ENCODE measurements around the gene MACROD2.

The MACROD2 gene

GRCh38 chr20:16013631-16014030 lies 2018.3 kb downstream of the MACROD2 start:
- no peak for DNase-seq (ENCODE audit: low spot score)

DNA sequence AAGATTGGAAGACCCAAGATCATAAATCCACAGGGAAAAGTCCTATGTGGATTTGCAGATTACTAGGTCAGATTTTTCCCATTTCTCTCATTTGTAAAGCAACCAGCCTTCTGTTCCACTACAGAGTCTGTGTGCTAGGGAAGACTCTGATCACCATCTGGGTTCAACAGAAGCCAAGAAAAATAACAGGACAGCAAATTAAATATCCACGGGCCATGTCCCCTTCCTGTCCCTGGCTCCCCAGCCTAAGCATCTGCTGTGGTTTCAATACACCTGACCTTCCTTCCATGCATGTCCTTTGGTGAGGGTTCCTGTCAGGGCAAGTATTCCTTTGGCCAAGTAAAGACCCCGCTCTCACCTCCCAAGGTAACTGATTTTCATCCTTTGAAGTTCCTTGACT lies 2019.1 kb downstream of the MACROD2 start:
- no peak for DNase-seq (ENCODE audit: low spot score)

GRCh38 chr20:16017656-16018055 lies 2022.3 kb downstream of the MACROD2 start:
- no peak for DNase-seq (ENCODE audit: low spot score)

DNA sequence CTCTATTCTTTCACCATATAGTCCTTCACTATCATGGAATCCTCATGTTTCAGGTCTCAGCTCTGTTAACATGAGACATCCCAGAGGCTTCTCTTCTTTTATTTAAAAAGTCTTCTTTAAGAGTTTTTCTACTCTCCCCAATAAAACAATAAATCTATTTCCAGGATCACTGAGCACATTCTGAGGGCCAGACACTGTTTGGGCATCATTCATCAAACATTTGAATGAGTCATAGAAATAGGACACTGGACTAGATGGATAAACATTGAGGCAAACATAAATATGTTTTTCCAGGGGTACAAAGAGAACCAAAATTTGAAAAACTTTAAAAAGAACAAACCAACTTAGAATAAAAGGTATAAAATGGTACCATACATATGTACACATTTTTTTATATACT lies 2023.6 kb downstream of the MACROD2 start:
- no peak for DNase-seq (ENCODE audit: low spot score)

GRCh38 chr20:16020971-16021370 lies 2025.7 kb downstream of the MACROD2 start:
- DNase-seq (ENCODE audit: low spot score): no peak

- DNase-seq (ENCODE audit: low spot score): no peak
These were observed 2029.8 kb downstream of the MACROD2 start for GRCh38 chr20:16025084-16025483.

GRCh38 chr20:16027686-16028085 lies 2032.4 kb downstream of the MACROD2 start:
- no peak for DNase-seq (ENCODE audit: low spot score)

DNA sequence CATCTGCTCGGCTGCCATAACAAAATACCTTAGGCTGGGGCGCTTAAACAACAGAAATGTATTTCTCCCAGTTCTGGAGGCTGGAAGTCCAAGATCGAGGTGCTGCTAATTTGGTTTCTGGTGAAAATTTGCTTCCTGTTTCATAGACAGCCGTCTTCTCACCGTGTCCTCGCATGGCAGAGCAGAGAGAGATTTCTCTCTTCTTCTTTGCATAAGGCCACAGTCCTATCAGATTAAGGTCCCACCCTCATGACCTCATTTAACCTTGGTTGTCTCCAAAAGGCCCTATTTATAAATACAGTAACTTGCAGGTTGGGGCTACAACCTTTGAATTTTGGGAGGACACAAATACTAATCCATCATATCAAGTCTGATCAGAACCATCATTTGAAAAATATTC lies 2033.6 kb downstream of the MACROD2 start:
- DNase-seq (ENCODE audit: low spot score): no peak

DNA sequence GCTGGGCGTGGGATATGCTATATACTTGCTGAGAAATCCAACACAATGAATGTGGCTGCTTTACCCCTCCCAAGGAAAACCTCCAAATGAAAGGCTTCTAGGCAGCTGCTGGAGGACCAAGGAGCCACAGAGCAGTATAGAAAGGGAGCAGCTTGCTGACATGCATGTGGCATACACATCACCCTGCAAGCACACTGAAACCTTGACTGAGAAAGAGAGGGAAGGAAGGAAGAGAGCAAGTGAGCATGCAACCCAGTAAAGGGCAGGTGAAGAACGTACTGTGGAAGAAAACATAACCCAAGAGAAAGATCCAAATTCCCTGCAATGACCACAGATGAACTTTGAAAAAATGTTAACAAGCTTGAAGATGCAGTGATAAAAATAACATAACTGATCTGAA lies 2034.9 kb downstream of the MACROD2 start:
- DNase-seq (ENCODE audit: low spot score): no peak

DNA sequence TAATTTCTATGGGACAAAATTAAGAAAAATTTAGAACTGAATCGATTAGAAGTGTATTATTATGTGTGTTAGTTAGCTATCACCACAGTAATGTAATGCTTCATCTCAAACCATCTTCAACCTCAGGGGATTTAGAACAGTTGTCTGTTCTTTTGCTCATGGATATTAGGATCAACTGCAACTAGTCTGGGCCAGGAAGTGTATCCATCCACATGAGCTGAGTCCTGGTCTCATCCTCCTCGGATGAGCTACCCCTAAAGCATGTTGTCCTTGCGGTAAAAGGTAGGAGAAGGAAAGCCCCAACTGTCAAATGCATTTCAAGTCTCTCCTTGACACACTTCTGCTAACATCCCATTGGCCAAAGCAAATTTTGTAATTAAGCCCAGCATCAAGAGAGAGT lies 2040.3 kb downstream of the MACROD2 start:
- no peak for DNase-seq (ENCODE audit: low spot score)

- DNase-seq (ENCODE audit: low spot score): no peak
These were observed 2041.0 kb downstream of the MACROD2 start for GRCh38 chr20:16036331-16036730.

DNA sequence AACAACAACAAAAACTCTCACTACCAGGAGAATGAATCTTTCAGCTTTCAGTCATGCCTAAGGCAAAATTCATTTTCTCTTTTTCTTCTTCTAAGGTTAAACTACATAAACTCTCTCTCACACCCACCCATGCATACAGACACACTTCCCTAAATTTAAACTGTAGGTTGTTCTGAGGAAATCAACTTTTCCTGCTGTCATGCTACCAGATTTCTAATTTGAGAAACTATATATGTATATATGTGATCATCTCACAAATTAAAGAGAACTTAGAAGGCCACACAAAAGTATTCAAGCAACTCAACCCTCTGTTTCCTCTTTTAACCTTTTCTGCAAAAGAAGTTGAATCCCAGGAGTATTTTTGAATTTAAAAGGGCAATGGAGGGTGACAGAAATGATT lies 2045.4 kb downstream of the MACROD2 start:
- DNase-seq (ENCODE audit: low spot score): no peak

- DNase-seq (ENCODE audit: low spot score): no peak
These were observed 2047.4 kb downstream of the MACROD2 start for GRCh38 chr20:16042731-16043130.

DNA sequence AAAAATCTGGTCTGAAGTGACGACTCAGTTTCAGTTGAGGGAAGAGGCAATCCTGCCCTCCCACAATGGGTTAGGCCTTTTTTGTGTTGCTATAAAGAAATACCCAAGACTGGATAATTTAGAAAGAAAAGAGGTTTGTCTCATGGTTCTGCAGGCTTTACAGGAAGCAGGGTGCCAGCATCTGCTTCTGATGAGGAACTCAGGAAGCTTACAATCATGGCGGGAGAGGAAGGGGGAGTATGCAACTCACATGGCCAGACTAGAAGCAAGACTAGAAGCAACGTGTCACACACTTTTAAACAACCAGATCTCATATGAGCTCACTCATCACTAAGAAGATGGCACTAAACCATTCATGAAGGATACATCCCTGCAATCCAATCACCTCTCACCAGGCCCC lies 2048.6 kb downstream of the MACROD2 start:
- no peak for DNase-seq (ENCODE audit: low spot score)

- no peak for DNase-seq (ENCODE audit: low spot score)
These were observed 2053.6 kb downstream of the MACROD2 start for GRCh38 chr20:16048876-16049275.

GRCh38 chr20:16049529-16050093 lies 2054.3 kb downstream of the MACROD2 start:
- DNase-seq (ENCODE audit: low spot score): no peak

DNA sequence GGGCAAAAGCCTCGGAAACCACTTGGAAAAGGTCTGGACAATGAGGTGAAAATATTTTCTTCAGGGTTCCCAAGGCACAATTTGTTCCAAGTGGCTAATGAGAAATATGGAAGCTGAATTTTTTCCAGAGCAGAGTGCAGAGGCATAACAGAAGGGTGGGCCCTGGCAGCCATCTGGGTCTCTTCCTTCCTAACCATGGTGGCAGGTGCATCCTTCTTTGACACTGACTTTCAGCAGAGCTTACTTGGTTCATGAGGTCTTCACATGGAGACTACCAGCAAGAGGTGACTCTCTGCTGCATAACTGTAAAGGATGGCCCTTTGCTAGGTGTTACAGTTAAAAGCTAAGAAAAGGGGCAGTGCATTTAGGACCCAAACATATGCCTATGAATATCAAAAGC lies 2055.1 kb downstream of the MACROD2 start:
- DNase-seq (ENCODE audit: low spot score): no peak

DNA sequence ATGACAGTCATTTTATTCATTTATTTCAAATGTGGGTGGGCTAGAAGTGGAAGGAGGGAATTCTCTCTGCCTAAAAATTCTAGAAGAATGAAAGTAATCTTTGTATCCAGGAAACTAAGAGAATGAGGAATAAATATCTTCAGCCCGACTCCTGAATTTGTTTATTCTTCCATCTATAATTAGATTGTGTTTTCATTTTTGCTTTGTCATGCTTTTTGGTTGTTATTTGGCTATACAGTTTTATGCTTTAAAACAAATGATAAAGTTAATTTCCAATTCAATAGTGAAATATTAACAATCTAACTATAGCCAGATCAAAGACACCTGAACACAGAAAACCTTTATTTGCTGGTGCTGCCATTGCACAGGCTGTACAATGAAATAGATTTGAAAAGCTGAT lies 2056.7 kb downstream of the MACROD2 start:
- no peak for DNase-seq (ENCODE audit: low spot score)

DNA sequence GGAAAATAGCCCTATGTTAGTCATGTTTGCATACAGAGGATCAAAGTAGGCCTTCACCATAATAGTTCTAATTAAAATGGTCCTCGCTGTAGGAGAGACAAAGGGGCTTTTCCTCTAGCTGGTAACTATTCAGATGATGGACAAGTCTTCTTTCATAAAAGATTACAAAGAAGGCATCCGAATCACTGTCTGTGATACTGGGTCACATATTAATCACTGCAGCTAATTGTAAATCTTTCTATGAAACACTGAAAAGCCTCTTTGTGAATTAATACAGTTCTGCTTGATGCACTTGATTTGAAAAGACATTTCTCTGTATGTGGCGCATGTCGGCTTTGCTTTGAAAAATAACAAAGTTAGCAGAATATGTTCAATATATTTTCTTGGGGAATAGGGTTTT lies 2057.1 kb downstream of the MACROD2 start:
- DNase-seq (ENCODE audit: low spot score): no peak

DNA sequence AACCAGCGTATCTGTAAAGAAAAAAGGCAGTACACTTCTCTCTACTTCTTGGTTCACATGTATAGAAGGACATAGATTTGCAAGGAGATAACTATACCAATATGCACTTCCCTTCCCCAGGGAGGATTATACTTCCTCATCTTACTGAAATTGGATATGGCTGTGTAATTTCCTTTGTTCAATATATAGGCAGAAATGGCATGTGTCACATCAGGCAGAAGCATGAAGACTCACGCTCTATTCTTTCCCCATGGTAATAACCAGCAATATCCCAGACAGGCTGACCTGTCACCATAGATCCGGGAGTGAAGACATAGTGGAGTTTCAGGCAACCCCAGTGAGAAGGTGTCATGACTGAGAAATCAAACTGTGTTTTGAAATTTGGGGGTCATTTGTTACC lies 2059.7 kb downstream of the MACROD2 start:
- DNase-seq (ENCODE audit: low spot score): no peak

- DNase-seq (ENCODE audit: low spot score): no peak
These were observed 2062.3 kb downstream of the MACROD2 start for GRCh38 chr20:16057651-16058050.

DNA sequence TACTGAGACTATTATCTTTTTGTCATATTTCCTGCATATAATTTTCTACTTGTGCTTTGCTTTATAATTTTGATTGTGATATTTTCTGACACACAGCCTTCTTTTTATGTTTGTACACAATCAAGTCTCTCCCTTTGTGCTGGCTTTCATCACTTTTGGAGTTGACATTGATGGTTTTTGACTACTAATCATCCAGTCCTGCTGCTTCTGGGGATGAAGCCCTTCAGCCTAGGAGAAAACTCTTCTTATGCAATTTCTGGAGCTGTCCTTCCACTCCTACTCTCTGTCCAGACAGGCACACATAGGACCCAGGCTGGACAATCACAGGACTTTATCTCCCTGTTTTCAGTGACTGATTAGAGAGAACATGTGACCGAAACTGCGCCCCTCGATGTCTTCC lies 2063.0 kb downstream of the MACROD2 start:
- DNase-seq (ENCODE audit: low spot score): no peak

GRCh38 chr20:16059841-16060240 lies 2064.5 kb downstream of the MACROD2 start:
- no peak for DNase-seq (ENCODE audit: low spot score)

GRCh38 chr20:16061351-16061750 lies 2066.0 kb downstream of the MACROD2 start:
- no peak for DNase-seq (ENCODE audit: low spot score)
